Stimulated activated memory B cell treated with anti-CD40 and anti-IgM and Interleukin-4, amounts not matched to agents 10 μg/mL and 1 μg/mL and 100 μg/mL, for 72 hours (primary cell): ENCODE results near the gene GABRA4.

Experiments
- ATAC-seq: fragments of 150-1000 bp; cut with Tn5 transposase; 2 replicates; pipeline ENCODE4 v1.10.0; 2021
- H3K27ac Mint-ChIP-seq: one replicate; pipeline ENCODE4 v1.8.0; 2022; ENCODE audit warnings: mild to moderate bottlenecking, mixed read lengths
- H3K27me3 Mint-ChIP-seq: one replicate; pipeline ENCODE4 v1.8.0; 2022; ENCODE audit warnings: mixed read lengths
- H3K36me3 Mint-ChIP-seq: one replicate; pipeline ENCODE4 v1.8.0; 2022; ENCODE audit warnings: mixed read lengths
- H3K4me1 Mint-ChIP-seq: one replicate; pipeline ENCODE4 v1.8.0; 2022; ENCODE audit warnings: mixed read lengths
- H3K4me3 Mint-ChIP-seq: one replicate; pipeline ENCODE4 v1.8.0; 2022; ENCODE audit warnings: mild to moderate bottlenecking, moderate library complexity, mixed read lengths
- H3K9me3 Mint-ChIP-seq: one replicate; pipeline ENCODE4 v1.8.0; 2022; ENCODE audit warnings: mixed read lengths

The GABRA4 gene

GRCh38 chr4:46999566-46999965, 6.2 kb upstream of the GABRA4 start:
- no peak overlapping the region for H3K27ac Mint-ChIP-seq
- no peak for ATAC-seq
- no peaks in the 10 kb centered on the region for H3K36me3 Mint-ChIP-seq

DNA sequence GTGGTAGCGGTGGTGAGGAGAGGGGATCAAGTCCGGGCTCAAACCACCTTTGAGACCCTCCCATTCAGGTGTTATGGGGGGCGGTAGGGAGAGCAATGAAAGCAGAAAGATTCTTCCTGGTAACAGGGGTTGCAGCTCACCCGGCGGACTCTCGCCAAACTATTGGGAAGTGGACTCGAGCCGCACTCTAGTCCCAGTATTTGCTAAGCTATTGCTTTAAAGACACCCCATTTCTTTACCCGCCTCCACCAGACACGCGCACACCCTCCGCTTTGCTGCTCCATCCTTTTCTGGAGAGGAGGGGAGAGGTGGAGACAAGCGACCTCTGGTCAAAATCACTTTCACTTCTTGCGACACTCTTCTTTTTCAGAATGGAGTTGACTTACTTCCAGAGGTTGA, 625 bp upstream of the GABRA4 start:
- Mint-ChIP-seq H3K4me1 (peaks cover 10% of the 10 kb centered on the region), H3K9me3 (peaks cover 3% of the 10 kb centered on the region), H3K4me3 (peak overlapping the region; percentile 32), H3K36me3 (no peaks in the 10 kb centered on the region), H3K27me3 (peaks cover 39% of the 10 kb centered on the region), H3K27ac (no peak overlapping the region)
- ATAC-seq = no peak

More at GRCh38 chr4:46999566-46999965, 6.2 kb upstream of the GABRA4 start:
- peaks cover 11% of the 10 kb centered on the region for H3K27me3 Mint-ChIP-seq
- H3K9me3 Mint-ChIP-seq = no peaks in the 10 kb centered on the region
- H3K4me1 Mint-ChIP-seq = no peaks in the 10 kb centered on the region
- no peak overlapping the region for H3K4me3 Mint-ChIP-seq

GRCh38 chr4:46992338-46992737, 1.0 kb downstream of the GABRA4 start:
- Mint-ChIP-seq H3K4me3 (no peak overlapping the region), H3K4me1 (peaks cover 10% of the 10 kb centered on the region), H3K36me3 (no peaks in the 10 kb centered on the region), H3K27me3 (peaks cover 39% of the 10 kb centered on the region), H3K27ac (no peak overlapping the region), H3K9me3 (peaks cover 3% of the 10 kb centered on the region)
- ATAC-seq = no peak

GRCh38 chr4:46986922-46987638, 6.3 kb downstream of the GABRA4 start:
- Mint-ChIP-seq H3K27me3 (peaks cover 5% of the 10 kb centered on the region), H3K27ac (no peak overlapping the region), H3K36me3 (no peaks in the 10 kb centered on the region), H3K4me1 (no peaks in the 10 kb centered on the region), H3K9me3 (no peaks in the 10 kb centered on the region), H3K4me3 (no peak overlapping the region)
- no peak for ATAC-seq

DNA sequence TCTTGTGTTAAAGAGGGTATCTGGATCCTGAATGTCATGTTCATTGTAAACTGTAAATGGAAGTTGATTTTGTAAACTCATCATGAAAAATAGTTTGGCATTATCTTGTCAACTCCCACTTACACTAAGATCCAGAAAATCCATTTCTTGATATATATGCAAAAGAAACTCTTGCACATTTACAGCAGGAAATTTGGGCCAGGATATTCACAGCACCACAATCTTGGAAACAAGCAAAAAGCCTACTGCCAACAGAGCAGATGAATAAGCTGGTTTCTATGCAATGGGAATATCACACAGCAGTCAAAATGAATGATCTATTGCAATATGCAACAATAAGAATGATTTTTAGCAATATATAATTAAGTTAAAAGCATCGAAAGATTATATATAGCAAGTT, 8.6 kb downstream of the GABRA4 start:
- no peak for ATAC-seq
- H3K4me1 Mint-ChIP-seq = no peaks in the 10 kb centered on the region
- H3K36me3 Mint-ChIP-seq = no peaks in the 10 kb centered on the region
- H3K27ac Mint-ChIP-seq = no peak overlapping the region
- peaks cover 9% of the 10 kb centered on the region for H3K27me3 Mint-ChIP-seq
- H3K4me3 Mint-ChIP-seq = no peak overlapping the region
- no peaks in the 10 kb centered on the region for H3K9me3 Mint-ChIP-seq

DNA sequence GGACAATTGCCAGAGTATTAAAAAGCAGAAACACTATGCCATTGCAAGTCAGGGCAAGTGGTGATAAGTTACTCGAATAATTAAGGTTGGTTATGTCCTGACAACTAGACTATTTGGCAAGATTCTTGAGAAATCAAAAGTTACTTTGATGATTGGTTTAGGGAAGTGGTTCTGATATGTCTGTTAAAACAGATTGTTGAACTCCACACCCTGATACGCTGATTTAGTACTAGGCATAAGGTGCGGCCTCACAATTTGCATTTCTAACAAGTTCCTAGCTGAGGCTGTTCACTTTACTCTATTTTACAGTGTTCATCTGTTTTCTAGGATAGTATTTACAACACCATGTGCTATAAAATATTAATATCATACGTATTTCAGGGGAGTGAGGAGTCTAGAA, 12.5 kb downstream of the GABRA4 start:
- no peaks in the 10 kb centered on the region for H3K9me3 Mint-ChIP-seq
- no peaks in the 10 kb centered on the region for H3K4me1 Mint-ChIP-seq
- no peak for ATAC-seq
- H3K4me3 Mint-ChIP-seq = no peak overlapping the region
- H3K36me3 Mint-ChIP-seq = no peaks in the 10 kb centered on the region
- H3K27me3 Mint-ChIP-seq = peaks cover 9% of the 10 kb centered on the region
- no peak overlapping the region for H3K27ac Mint-ChIP-seq

- H3K27me3 Mint-ChIP-seq = peaks cover 9% of the 10 kb centered on the region
- H3K27ac Mint-ChIP-seq = no peak overlapping the region
- H3K9me3 Mint-ChIP-seq = no peaks in the 10 kb centered on the region
- no peak for ATAC-seq
- H3K4me3 Mint-ChIP-seq = no peak overlapping the region
- no peaks in the 10 kb centered on the region for H3K4me1 Mint-ChIP-seq
- no peaks in the 10 kb centered on the region for H3K36me3 Mint-ChIP-seq
Measured at GRCh38 chr4:46979726-46980125, 13.7 kb downstream of the GABRA4 start.

- Mint-ChIP-seq H3K4me3 (no peak overlapping the region), H3K4me1 (no peaks in the 10 kb centered on the region), H3K9me3 (no peaks in the 10 kb centered on the region), H3K27ac (no peak overlapping the region), H3K27me3 (peaks cover 9% of the 10 kb centered on the region), H3K36me3 (no peaks in the 10 kb centered on the region)
- no peak for ATAC-seq
Measured at GRCh38 chr4:46979283-46979682, 14.1 kb downstream of the GABRA4 start.

DNA sequence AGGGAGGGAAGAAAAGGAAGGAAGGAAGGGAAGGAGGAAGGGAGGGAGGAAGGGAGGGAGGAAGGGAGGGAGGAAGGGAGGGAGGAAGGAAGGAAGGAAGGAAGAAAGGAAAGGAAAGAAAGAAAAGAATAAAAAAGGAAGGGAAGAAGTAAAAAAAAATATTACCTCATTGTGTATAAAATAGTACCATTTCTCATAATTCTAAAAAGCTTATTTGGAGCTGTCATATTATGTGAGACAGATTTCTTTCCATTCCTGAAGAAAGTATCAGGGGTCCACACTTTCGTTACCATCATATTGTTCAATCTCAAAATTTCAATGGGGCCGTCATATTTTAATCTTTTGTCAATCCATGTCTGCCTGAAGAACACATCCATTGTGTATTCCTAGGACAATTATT, 16.1 kb downstream of the GABRA4 start:
- H3K36me3 Mint-ChIP-seq = no peaks in the 10 kb centered on the region
- no peaks in the 10 kb centered on the region for H3K9me3 Mint-ChIP-seq
- no peak for ATAC-seq
- no peak overlapping the region for H3K4me3 Mint-ChIP-seq
- H3K27me3 Mint-ChIP-seq = peaks cover 9% of the 10 kb centered on the region
- H3K27ac Mint-ChIP-seq = no peak overlapping the region
- no peaks in the 10 kb centered on the region for H3K4me1 Mint-ChIP-seq

DNA sequence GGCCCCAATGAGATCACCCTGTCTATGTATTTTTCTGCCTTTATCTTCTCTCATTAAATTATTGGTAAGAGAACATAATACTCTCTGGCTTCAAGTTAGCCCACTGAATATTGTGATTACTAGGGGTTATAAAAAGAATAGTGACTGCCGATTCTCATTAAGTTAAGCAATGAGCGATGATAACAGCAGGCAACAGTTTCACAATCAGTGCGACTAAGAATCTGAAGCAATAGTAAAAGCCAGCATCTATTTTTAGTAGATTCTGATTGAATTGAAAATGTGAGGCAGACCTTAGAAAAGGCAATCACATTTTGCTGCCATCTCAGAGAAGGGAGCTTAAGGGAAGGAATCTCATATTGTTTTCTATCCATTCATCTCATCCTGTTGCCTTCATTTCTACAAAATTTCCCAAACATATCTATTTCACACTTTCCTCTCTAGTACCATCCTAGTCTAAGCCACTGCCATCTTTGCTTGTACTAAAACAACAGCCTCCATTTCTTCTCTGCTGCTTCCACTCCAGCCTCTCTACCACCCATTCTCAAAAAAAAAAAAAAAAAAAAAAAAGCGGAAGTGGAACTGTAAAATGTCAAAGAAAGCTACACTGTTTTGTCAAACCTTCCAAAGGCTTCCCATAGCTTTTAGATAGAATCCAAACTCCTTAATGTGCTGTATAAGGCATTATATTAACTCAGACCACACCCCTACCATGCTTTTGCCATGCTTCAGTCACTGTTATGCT, 17.4 kb downstream of the GABRA4 start:
- no peaks in the 10 kb centered on the region for H3K27me3 Mint-ChIP-seq
- no peak for ATAC-seq

DNA sequence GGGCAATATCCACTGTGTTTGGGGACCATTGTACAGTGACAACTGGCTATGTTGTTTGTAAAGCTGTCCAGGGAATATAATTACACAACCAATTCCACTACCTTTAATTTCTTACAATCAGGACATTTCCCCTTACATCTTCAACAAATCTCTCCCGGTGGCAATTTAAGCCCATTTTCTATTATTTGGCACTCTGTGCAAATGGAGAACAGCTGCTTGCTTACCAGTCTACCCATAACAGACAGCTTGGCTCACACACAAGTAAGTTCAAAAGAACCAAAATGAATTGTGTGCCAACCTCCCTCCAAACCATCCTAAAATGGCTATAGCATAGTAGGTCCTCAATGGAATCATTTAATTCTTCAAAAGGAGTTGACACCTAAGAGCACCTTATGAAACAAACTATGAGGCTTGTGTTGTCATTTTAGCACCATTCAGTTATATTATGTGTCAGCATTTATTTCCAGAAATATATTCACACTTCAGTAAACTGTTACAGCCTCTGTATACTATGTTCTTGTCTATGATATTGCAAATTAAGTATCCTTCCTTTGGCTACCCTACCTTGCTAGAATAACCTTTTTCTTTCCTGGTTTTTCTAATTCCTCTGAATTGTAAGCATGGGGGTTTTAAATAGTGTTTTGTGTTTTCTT, 18.4 kb downstream of the GABRA4 start:
- Mint-ChIP-seq H3K4me1 (no peaks in the 10 kb centered on the region), H3K36me3 (no peaks in the 10 kb centered on the region), H3K9me3 (no peaks in the 10 kb centered on the region), H3K27ac (no peak overlapping the region), H3K4me3 (no peak overlapping the region), H3K27me3 (no peaks in the 10 kb centered on the region)
- ATAC-seq = no peak

More for the DNA sequence above, 17.4 kb downstream of the GABRA4 start:
- no peaks in the 10 kb centered on the region for H3K4me1 Mint-ChIP-seq
- H3K27ac Mint-ChIP-seq = no peak overlapping the region
- no peaks in the 10 kb centered on the region for H3K36me3 Mint-ChIP-seq
- no peaks in the 10 kb centered on the region for H3K9me3 Mint-ChIP-seq
- H3K4me3 Mint-ChIP-seq = no peak overlapping the region

GRCh38 chr4:46968847-46969246, 24.5 kb downstream of the GABRA4 start:
- no peak overlapping the region for H3K4me3 Mint-ChIP-seq
- H3K36me3 Mint-ChIP-seq = no peaks in the 10 kb centered on the region
- no peaks in the 10 kb centered on the region for H3K9me3 Mint-ChIP-seq
- no peaks in the 10 kb centered on the region for H3K27me3 Mint-ChIP-seq
- no peak for ATAC-seq
- no peak overlapping the region for H3K27ac Mint-ChIP-seq
- no peaks in the 10 kb centered on the region for H3K4me1 Mint-ChIP-seq

DNA sequence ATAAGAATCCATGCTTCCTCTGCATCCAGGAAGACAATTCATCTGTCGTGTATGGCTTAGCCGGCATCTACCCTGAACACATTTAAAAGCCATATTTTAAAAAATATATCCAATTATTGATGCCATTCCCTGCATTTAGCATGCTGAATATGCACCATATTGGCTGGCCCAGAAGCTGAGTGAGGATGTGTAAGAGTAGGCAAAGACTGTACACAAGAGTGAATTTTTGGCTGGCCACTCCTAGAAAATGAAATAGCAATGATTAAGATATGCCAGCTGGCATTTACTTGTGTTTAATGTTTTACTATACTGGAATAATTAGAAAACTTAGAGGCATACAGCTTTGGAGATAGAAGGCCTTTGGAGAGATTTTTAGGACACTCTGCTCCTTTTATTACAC, 25.8 kb downstream of the GABRA4 start:
- H3K27ac Mint-ChIP-seq = no peak overlapping the region
- no peaks in the 10 kb centered on the region for H3K36me3 Mint-ChIP-seq
- H3K4me1 Mint-ChIP-seq = no peaks in the 10 kb centered on the region
- H3K27me3 Mint-ChIP-seq = no peaks in the 10 kb centered on the region
- H3K9me3 Mint-ChIP-seq = no peaks in the 10 kb centered on the region
- no peak overlapping the region for H3K4me3 Mint-ChIP-seq
- ATAC-seq = no peak

- H3K9me3 Mint-ChIP-seq = peaks cover 2% of the 10 kb centered on the region
- no peak overlapping the region for H3K4me3 Mint-ChIP-seq
- no peaks in the 10 kb centered on the region for H3K4me1 Mint-ChIP-seq
- no peak overlapping the region for H3K27ac Mint-ChIP-seq
- H3K36me3 Mint-ChIP-seq = no peaks in the 10 kb centered on the region
- no peak for ATAC-seq
- H3K27me3 Mint-ChIP-seq = no peaks in the 10 kb centered on the region
Measured at GRCh38 chr4:46958742-46959488, 34.5 kb downstream of the GABRA4 start.

GRCh38 chr4:46956451-46956850, 36.9 kb downstream of the GABRA4 start:
- H3K9me3 Mint-ChIP-seq = no peaks in the 10 kb centered on the region
- H3K36me3 Mint-ChIP-seq = no peaks in the 10 kb centered on the region
- no peaks in the 10 kb centered on the region for H3K4me1 Mint-ChIP-seq
- H3K27me3 Mint-ChIP-seq = no peaks in the 10 kb centered on the region
- H3K27ac Mint-ChIP-seq = no peak overlapping the region
- ATAC-seq = no peak
- H3K4me3 Mint-ChIP-seq = no peak overlapping the region
